Measurements from ENCODE around the gene STIP1. TPM values are rescaled to one million over a fixed set of nuclear protein-coding genes. Genes with fewer than 3 reads are reported as not detected.

The STIP1 gene
- total RNA-seq, 1 experiment from 2014 or later: 336 TPM

DNA sequence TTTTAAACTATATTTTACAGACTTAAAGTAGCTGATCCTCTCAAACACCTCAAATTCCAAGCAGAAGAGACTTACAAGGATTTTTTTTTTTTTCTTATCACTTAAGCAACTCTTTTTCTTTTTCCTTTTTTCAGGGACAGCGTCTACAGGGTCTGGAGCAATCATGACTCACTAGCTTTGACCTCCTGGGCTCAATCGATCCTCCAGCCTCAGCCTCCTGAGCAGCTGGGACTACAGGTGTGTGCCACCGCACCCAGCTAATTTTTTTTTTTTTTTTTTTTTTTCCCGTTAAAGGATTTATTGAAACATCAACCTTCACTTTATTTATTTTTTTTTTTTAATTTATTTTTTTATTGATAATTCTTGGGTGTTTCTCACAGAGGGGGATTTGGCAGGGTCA, 15.6 kb upstream of the STIP1 start:
- H4K20me1 ChIP-seq (ENCODE audit: insufficient read depth): no peaks in the 10 kb centered on the region
- no peak for ATAC-seq
- H3K27ac ChIP-seq (ENCODE audit: low read depth, low read length): no peak overlapping the region
- no peaks in the 10 kb centered on the region for H3K9me2 ChIP-seq (ENCODE audit: insufficient read depth)
- peaks cover 5 to 33% of the 10 kb centered on the region in 2 experiments; a peak in 3 of 4 replicates for H3K4me1 ChIP-seq (ENCODE audit: control insufficient read depth in 1 of 2, insufficient read depth in 2 of 2, low read length in 2 of 2)
- ChIA-PET POLR2A (no interaction called here), CTCF (no interaction called here), RAD21 (ENCODE audit: low non-redundant PET in 1 of 2, low total read pairs in 2 of 2, uncharacterized antibody in 2 of 2, unreplicated experiment in 2 of 2) (no interaction called here)
- H3K9me3 ChIP-seq (ENCODE audit: control insufficient read depth in 1 of 2, insufficient read depth in 1 of 2, low read depth in 1 of 2, low read length in 2 of 2): no peaks in the 10 kb centered on the region
- H3K9ac ChIP-seq (ENCODE audit: low read length): no peak overlapping the region
- DNase-seq (ENCODE audit: low read depth, low spot score): no peak
- no TSS peak for BruUV-seq (replicated peaks)
- intact Hi-C loops (cut with micrococcal nuclease): no loop called here
- no peaks in the 10 kb centered on the region for H3K27me3 ChIP-seq (ENCODE audit: insufficient read depth, low read length)
- TF ChIP-seq CEBPB (IDR thresholded peaks at IDR 0.05; ENCODE audit: low read depth): no peak
- TF ChIP-seq, protein P1, sequence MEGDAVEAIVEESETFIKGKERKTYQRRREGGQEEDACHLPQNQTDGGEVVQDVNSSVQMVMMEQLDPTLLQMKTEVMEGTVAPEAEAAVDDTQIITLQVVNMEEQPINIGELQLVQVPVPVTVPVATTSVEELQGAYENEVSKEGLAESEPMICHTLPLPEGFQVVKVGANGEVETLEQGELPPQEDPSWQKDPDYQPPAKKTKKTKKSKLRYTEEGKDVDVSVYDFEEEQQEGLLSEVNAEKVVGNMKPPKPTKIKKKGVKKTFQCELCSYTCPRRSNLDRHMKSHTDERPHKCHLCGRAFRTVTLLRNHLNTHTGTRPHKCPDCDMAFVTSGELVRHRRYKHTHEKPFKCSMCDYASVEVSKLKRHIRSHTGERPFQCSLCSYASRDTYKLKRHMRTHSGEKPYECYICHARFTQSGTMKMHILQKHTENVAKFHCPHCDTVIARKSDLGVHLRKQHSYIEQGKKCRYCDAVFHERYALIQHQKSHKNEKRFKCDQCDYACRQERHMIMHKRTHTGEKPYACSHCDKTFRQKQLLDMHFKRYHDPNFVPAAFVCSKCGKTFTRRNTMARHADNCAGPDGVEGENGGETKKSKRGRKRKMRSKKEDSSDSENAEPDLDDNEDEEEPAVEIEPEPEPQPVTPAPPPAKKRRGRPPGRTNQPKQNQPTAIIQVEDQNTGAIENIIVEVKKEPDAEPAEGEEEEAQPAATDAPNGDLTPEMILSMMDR (IDR thresholded peaks at IDR 0.05 in 2 of 3, conservative IDR thresholded peaks at IDR 0.05 in 1 of 3; ENCODE audit: borderline replicate concordance in 1 of 3, insufficient read depth in 1 of 3, low read depth in 2 of 3, low read length in 2 of 3): no peak
- no peak for TF ChIP-seq YY1 (IDR thresholded peaks at IDR 0.05; ENCODE audit: extremely low read depth, insufficient replicate concordance, low read depth, low read length)
- TF ChIP-seq MAX (IDR thresholded peaks at IDR 0.05): no peak
- no peak for TF ChIP-seq EGR1 (IDR thresholded peaks at IDR 0.05; ENCODE audit: low read depth)
- no peak for TF ChIP-seq EZH2 (IDR thresholded peaks at IDR 0.05)
- no peak for TF ChIP-seq RAD21 (IDR thresholded peaks at IDR 0.05; ENCODE audit: low read depth)
- no peak for TF ChIP-seq TCF7L2 (IDR thresholded peaks at IDR 0.05; ENCODE audit: borderline replicate concordance, extremely low read depth, insufficient read depth, insufficient read length)
- TF ChIP-seq, protein P2, sequence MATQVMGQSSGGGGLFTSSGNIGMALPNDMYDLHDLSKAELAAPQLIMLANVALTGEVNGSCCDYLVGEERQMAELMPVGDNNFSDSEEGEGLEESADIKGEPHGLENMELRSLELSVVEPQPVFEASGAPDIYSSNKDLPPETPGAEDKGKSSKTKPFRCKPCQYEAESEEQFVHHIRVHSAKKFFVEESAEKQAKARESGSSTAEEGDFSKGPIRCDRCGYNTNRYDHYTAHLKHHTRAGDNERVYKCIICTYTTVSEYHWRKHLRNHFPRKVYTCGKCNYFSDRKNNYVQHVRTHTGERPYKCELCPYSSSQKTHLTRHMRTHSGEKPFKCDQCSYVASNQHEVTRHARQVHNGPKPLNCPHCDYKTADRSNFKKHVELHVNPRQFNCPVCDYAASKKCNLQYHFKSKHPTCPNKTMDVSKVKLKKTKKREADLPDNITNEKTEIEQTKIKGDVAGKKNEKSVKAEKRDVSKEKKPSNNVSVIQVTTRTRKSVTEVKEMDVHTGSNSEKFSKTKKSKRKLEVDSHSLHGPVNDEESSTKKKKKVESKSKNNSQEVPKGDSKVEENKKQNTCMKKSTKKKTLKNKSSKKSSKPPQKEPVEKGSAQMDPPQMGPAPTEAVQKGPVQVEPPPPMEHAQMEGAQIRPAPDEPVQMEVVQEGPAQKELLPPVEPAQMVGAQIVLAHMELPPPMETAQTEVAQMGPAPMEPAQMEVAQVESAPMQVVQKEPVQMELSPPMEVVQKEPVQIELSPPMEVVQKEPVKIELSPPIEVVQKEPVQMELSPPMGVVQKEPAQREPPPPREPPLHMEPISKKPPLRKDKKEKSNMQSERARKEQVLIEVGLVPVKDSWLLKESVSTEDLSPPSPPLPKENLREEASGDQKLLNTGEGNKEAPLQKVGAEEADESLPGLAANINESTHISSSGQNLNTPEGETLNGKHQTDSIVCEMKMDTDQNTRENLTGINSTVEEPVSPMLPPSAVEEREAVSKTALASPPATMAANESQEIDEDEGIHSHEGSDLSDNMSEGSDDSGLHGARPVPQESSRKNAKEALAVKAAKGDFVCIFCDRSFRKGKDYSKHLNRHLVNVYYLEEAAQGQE (IDR thresholded peaks at IDR 0.05; ENCODE audit: low read depth): no peak
- TF ChIP-seq POLR2AphosphoS5 (IDR thresholded peaks at IDR 0.05; ENCODE audit: low read depth, low read length): no peak
- H2AFZ ChIP-seq (ENCODE audit: low read depth, low read length, poor library complexity, severe bottlenecking): no peak overlapping the region
- H3K4me3 ChIP-seq (replicated peaks in 1 of 2; ENCODE audit: low read depth in 1 of 2, low read length in 2 of 2): no peak overlapping the region
- no peak overlapping the region for H3K4me2 ChIP-seq (ENCODE audit: low read length)
- peaks cover 11% of the 10 kb centered on the region for H3K79me2 ChIP-seq (ENCODE audit: insufficient read depth, low read length)
- H3K36me3 ChIP-seq (ENCODE audit: control insufficient read depth in 1 of 2, insufficient read depth in 2 of 2, low read length in 2 of 2): no peaks in the 10 kb centered on the region

Measured in HCT116 (cell line).